GM21515 (cell line): ENCODE results near the gene FGF16.
"Not testable (repeated sequence)": the region's sequence is repeated elsewhere in the genome, so short reads cannot be mapped to it uniquely, and the experiment has no call there.

Experiments used
- ATAC-seq: cut with Tn5 transposase; IDR thresholded peaks from one replicate; pipeline ENCODE4 v1.9.1; 2021; ENCODE audit not compliant: unreplicated experiment

FGF16 gene

DNA sequence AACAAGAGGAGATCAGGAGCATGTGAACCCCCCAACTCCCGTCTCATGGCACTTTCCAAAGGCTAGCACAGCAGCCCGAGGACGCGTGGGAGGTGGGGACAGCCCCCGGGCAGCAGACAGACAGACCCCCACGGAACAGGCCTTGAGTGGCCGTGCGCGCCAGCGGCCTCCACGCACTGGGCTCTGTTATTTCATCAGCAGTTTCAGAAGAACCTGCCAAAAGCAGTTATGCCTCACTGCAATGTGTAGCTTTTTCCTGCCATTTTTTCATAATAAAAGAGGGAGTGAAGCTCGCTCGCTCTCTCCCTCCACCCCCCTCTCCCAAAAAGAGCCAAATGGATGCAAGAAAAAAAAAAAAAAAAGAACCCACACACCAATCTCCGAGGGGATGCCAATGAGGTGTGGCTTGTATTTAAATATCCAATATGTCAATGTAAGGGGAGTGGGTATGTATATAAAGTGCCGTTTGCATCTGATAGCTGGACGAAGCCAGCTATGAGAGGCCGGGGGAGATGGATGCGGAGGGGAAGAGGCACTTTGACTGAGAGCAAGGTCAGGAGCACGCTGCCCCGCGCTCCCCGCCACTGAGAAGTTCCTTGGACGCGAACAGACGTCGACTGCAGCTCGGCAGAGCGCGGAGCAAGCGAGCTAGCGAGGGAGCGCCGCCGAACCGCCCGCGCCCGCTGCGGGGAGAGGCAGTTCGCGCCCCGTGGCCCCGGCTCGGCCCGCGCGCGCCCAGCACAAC is at the start of gene FGF16:
Gene FGF16 (plus strand): TSS at position 482 of the 745 bp plus-strand sequence. CDS start 286 bp downstream, outside the sequence.
- ATAC-seq = no peak

DNA sequence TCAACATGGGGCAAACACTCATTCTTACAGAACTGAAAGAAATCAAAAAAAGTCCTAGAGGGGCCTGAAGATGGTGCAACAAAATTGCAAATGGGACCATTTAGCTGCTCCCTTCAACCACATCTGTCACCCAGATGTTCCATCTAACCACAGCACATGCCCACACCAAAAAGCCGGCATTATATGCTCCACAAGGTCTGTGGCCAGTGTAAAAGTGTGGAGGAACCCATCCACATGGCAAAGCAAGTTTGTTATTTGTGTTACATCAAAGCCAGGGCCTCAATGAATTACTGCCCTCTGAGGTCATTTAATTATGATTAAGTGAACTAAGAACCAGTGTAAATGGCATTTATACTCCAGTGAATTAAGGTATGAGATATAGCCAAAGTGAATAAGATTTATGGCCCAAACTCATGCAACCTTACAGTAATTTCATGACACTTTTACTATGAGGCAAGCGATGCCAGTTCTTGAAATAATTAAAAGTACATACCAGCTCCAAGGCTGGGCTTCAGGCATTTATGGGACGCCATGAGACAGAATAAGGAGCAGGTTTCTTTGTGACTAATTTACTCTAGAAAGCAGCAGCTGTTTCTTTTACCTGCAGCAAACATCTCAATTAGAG is 48.7 kb upstream of the FGF16 start:
- ATAC-seq = no peak

DNA sequence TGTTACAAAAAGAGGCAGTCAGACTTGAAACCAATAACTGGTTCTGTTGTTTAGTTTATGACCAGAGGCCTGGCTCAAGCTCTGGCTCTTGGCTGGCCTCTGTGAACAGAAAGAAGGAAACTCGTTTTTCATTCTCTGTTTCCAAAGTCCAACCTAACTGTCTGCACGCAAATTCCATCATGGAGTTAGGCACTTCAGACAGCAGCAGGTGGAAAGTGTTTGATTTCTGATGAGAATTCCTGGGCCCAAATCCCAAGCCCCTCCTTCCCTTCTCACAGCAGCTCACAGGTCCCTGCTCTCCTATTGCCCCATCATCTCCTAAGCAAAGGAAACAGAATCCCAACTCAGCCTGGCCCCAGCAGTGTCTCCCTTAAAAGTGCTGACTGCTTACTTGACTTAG is 42.8 kb upstream of the FGF16 start:
- no peak for ATAC-seq

DNA sequence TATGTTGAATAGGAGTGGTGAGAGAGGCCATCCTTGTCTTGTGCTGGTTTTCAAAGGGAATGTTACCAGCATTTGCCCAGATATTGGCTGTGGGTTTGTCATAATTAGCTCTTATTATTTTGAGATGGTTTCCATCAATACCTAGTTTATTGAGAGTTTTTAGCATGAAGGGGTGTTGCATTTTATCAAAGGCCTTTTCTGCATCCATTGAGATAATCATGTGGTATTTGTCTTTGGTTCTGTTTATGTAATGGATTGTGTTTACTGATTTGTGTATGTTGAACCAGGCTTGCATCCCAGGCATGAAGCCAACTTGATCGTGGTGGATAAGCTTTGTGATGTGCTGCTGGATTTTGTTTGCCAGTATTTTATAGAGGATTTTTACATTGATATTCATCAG is 39.4 kb upstream of the FGF16 start:
- ATAC-seq = not testable (repeated sequence)

DNA sequence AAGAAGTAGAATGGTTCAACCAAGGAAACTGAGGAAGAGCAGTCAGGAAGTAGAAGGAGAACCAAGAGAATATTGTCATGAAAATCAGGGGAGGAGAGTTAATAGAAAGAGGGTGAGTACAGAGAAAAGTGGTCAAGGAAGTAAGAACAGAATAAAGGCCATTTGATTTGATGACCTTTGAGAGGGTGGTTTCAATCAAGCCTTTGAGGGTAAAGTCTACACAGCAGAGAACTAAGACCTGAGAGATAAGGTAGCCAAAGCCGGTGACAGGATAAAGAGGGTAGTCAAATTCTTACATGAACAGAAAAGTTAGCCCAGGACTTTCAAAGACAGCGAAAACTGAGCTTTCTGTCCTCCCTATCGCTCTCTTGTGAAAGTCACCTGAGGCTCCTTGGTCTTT is 34.6 kb upstream of the FGF16 start:
- ATAC-seq = no peak

DNA sequence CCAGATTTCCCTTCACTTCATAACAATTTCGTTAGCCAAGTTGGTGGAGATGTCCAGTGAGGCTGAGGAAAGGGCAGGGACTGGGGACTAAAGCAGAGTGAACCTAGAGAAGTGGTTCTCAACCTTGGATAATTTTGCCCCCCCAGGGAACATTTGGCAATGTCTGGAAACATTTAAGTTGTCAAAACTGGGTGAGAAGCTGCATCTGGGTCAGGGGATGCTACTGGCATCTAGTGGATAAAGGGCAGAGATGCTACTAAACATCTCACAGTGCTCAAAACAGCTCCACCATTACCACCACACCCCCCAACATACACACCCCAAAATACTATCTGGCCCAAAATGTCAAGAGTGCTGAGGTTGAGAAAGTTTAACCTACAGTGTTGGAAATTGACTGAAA is 32.0 kb upstream of the FGF16 start:
- ATAC-seq = no peak

DNA sequence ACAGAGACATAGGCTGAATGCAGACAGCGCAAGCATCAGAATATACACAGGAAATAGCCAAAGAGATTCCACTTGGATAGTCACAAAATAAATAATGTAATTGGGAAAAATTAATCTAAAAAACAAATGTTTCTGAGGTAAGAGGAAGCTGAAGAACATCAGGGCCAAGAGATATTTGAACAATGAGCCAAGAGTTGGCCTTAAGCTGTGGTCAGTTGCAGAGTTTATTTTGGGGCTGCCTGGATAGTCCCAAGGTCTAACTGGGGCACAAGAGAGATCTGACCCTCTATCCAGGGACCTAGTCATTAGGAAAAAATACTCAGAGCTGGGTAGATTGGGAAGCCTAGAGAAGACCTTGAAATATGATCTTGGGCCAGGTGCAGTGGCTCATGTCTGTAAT is 31.3 kb upstream of the FGF16 start:
- no peak for ATAC-seq

DNA sequence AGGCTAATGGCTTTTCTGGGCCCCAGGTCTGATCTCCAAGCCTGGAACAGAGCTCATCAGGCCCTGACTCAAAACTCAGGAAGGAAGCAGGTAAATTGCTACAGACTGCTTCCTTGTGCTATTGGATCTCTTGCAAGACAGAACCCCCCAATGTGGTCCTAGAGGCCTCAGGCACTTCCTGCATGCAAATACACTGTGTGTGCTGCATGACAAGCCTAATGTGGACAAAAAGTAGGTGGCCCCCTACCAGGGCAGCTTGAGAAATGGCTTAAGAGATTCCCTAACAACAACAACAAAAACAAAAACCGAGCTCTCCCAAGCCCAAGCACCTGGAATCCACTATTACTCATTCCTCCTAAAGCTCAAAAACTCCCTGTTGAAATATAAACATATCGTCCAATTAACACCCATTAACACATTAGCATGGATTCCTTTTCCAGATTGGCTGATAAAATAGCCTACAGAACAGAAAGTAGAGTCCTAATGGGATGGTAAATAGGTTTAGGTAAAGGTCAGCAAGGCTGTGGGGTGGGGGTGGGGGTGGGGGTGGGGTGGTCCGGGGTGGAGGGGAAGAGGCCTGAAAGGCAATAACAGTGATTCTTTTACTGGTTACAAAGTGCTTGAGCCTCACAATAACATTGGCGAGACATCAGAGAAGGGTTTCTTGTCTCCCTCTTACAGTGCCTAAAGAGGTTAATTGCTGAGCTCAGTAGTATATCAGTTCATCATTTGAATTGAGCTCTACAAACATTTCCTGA is 24.1 kb upstream of the FGF16 start:
- no peak for ATAC-seq

DNA sequence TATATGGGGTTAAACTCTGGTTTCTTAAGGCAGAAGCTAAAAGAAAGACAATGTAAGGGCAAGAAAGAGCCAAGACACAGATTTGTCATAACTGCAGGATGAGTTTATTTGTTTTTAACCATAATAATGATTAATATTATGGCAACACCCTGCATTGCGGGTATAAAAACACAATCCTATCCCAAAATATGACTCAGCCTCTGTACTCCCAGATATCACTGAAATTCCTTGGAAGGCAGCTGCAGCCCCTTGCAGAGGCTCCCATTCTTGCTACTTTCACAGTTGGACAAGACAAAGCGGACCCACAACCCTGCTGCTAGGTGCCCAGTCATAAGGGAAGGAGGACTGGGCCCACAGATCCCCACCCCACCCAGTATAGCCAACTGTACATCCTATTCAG is 20.4 kb upstream of the FGF16 start:
- no peak for ATAC-seq

DNA sequence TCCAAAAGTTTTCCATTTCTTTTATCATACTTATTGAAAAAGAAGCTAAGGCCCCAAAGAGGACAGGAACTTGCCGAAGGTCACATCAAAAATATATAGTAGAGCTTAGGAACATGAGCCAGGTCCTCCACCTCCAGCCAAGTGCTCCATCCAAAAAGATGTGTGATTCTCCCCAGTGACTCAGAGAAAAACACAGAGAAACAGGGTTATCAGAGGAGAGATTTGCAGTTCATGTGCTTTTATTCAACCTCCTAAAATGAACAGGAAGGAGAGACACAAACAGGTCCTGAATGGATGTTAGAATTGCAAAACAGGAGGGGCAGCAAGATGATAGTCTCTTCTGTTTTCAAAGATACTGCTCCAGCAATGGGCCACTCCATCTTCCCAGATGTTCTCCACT is 19.6 kb upstream of the FGF16 start:
- no peak for ATAC-seq

DNA sequence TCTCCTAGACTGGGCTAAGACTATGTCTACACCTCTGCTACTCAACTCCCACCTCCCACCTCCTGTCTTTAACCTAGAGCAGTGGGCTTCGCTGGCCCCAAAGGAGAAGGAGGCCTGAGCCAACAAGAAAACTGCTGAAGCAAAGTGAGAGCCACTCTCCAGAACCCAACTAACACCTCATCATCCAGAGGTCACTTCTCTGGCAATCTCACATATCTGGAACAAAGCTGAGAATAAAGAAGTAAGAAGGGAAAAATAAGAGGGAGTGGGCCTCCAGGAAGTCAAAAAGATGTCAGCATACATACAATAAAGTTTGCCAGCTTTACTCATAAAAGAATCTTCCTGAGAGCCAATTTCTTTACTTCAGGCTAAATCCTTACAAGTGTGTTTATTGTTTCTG is 18.6 kb upstream of the FGF16 start:
- no peak for ATAC-seq

DNA sequence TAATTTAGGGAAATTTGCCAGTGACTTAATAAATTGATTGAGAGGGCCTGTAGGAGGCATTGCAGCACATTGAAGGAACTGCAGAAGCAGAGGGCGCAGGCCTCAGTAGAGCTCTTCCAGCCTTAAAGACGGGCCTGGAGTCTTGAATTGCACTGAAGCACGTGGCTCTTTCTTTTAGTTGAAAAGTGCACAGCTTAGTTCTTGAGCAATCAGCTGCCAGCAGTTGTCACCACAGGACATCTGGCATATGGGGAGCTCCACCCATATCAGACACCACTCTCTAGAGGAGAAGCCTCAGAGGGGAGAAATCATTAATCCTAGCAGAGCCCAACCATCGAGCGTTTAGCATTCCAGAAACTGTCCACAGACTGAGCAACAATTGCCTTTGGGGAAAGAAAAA is 16.0 kb upstream of the FGF16 start:
- ATAC-seq = no peak

DNA sequence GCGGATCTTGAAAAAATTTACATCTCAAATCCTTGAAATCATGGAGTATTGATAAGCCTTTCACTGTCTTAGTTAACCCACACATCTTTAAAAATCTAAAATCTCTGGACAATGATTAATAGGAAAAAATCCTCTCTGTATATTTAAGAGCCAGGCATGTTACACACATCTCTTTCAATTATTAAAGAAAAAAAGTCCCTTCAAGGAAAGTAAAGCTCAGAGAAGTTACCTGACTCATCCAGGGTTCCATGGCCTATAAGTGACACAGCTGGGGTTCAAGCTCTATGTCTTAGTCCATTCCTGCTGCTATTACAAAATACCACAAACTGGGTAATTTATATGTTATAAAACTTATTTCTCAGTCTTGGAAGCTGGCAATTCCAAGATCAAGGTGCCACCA is 14.2 kb upstream of the FGF16 start:
- no peak for ATAC-seq

DNA sequence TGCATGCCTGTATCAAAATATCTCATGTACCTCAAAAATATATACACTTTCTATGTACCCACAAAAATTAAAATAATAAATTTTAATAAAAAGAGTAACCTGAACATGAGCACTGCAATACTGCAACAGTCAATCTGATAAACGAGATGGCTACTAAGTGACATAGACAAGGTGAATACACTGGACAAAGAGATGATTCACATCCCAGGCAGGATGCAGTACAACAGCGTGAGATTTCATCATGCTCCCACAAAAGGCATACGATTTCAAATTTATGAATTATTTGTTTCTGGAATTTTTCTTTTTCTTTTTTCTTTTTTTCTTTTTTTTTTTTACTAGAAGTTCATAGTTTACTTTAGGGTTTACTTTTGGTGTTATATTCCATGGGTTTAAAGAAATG is 12.2 kb upstream of the FGF16 start:
- ATAC-seq = no peak

DNA sequence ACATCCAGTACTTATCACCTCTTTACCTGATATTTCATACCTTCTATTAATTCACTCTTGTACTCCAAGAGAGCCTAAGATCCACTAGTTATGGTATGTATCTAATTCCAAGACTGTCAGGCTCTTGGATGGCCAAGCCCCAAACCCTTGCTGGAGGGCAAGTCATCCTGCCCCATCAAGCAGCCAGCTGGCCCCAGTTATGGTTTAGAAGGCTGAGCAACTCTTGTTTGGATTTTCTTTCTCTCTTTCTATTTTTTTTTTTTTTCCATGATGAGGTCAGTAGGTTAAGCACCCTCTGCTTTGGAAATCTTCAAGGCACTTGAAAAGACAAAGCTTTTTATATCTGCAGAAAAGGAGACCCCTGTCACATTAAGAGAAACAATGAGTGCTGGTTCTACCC is 10.9 kb upstream of the FGF16 start:
- ATAC-seq = no peak

DNA sequence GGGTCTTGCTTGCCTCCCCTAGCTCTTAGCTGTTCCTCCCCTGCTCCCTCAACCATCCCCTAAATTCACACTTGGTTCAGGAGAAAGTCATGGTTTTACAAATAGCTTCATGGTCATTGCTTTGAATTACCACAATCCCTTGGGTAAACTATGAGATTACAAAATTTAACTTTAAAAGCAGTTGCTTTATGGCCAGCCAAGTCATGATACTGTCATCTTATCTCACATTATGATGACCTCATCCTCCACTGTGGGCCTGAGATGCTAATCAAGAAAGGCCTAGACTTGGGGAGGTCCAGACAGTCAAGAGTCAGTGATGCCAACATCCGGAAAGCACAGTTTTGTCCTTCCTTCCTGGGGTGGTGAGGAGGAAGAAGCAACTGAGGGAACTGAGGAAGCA is 10.5 kb upstream of the FGF16 start:
- ATAC-seq = no peak

DNA sequence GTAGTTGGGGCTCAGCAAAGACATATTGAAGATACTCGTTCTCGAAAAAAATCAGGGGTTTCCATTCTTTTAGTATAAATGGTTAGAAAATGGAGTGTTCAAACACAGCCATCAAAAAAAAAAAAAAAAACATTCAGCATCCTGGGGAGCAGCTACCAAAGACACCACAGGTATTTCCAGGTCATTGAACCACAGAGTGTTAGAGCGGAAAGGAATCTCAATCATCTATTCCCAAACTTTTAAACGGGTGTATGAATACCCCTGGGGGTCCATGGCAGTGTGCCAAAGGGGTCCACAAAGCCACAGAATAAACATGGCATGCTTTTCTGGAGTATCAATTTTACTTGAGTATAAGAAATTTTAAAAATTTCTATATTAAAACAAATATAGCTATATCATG is 6.9 kb upstream of the FGF16 start:
- ATAC-seq = no peak

DNA sequence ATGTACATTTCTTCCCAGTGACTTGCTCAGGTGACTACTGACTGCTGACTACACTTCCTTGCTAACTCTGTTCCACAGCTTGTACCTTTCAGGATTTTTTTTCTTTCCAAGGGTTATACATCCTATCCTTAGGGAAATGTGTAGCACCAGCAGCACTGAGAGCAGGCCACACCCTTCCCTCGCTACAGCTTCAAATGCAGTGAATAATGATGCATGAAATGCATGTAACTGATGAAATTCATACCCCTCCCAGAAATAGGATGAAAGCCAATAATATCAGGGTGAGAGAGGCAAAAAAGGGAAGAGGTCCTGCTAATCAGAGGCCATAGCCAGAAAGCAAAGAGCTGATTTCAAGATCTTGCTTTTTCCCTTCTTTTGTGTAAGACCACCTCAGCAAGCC is 6.2 kb upstream of the FGF16 start:
- no peak for ATAC-seq

DNA sequence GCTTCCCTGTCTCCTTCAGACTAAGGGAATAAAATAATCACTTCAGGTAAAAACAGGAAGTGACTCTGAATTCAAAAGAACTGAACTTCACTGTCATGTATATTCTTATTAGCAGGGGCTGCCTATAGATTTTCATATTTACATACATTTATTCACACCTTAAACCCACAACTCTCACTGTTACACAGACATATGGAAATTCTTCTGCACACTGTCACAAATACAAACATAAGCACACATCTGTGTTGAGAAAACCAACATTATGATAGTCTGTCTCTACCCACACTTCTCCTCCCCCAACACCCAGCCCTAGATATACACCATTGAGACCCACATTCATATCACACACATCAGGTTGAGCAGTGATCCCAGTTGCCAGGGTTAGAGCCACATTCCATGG is 5.7 kb upstream of the FGF16 start:
- ATAC-seq = no peak

DNA sequence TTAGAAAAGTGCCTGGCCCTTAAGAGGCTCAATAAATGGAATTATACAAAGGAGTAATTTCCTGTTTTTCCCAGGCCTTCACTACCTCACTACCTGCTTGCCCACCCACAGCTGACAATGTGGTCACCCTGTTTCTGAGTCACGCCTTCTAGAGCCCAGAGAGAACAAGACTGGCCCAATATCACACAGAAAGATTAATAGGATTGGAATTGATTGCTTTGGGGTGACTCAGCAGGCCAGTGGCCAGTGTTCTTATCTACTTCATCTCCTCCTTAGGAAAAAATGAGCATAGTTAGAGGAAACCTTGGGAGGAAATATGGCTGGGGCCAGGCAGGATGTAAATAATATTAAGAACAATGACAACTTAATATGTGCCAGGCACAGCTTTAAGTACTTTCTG is 4.5 kb upstream of the FGF16 start:
- no peak for ATAC-seq

DNA sequence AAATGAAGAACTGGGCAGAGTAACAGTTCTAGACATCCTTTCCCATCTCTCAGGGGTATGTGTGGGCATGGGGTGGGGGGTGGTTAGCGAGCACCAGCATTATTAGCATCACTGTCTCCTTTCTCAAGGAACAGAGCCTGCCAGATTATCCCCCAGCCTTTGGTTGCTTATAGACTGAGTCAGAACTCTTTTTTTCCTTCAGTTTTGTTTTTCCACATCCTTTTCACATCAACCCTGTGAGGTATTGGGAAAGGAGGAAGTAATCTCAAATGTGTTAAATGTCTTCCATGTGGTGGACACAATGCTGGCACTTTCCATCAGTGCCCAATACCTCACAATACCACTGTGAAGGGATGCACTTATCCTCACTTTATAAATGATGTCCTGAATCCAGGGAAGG is 3.1 kb upstream of the FGF16 start:
- no peak for ATAC-seq

DNA sequence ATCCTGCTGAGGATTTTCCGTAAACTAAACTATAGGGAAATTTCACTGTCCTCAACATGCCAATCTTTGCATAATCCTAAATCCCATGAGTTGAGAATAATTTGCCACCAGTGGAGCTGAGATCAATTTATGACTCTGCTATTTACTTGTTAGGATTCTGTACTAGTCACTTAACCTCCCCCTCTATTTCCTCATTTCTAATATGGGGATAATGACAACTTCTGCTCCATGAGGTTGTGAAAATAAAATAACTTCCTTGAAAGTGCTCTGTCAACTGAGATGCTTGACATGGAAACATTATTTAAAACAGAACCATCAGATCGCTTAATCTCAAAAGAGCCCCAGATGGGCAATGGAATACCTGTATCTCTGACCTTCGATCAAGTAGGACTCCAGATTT is 2.6 kb upstream of the FGF16 start:
- no peak for ATAC-seq
